ENCODE measurements around the gene OSBPL9. TPM values are rescaled to one million over a fixed set of nuclear protein-coding genes. Genes with fewer than 3 reads are reported as not detected.
"Not testable (repeated sequence)": the region's sequence is repeated elsewhere in the genome, so short reads cannot be mapped to it uniquely, and the experiment has no call there.

Gene OSBPL9
- total and polyA plus RNA-seq, 2 experiments from 2014 or later: 32.2 to 37.0 TPM

DNA sequence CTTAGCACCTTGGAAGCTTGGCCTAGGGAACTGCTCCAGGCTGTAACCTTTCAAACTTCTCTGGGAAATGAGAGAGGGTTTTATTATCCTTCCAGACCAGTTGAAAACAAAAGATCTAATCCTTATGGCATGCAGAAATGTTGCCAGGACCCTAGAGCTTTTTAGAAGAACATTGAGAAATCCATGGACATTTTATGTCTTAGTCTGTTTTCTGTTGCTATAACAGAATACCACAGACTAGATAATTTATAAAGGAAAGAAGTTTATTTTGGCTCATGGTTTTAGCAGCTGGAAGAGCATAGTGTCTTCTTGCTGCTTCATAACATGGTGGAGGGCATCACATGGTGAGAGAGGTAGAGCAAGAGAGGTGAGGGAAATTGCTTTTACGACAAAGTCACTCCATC lies 25.8 kb downstream of the OSBPL9 start:
- H3K9ac ChIP-seq: peak overlapping the region; percentile 73
- in situ Hi-C loops (cut with MboI): no loop called here
- 5 to 13% methylated on average over 1 of the region's 1 CpG for WGBS, 2 experiments (ENCODE audit: low coverage in 1 of 2, low lambda C conversion rate in 2 of 2, missing lambda C conversion rate in 2 of 2)
- H3K36me3 ChIP-seq (ENCODE audit: low read depth): no peaks in the 10 kb centered on the region
- no peaks in the 10 kb centered on the region for H3K9me3 ChIP-seq (ENCODE audit: low read depth)
- H4K20me1 ChIP-seq (ENCODE audit: insufficient read depth): no peaks in the 10 kb centered on the region
- peaks cover 85% of the 10 kb centered on the region for H3K79me2 ChIP-seq (ENCODE audit: insufficient read depth)
- no peak overlapping the region for H2AFZ ChIP-seq
- H3K27me3 ChIP-seq (replicated peaks; ENCODE audit: insufficient read depth): no peaks in the 10 kb centered on the region
- peak overlapping the region; percentile 48 for H3K4me2 ChIP-seq (ENCODE audit: unreplicated experiment)
- peaks cover 51% of the 10 kb centered on the region for H3K4me1 ChIP-seq (ENCODE audit: insufficient read depth)
- 0 out of 2 replicates have a peak overlapping the region, but pooled peaks have one; percentile 10 for H3K4me3 ChIP-seq
- TF ChIP-seq EZH2 (IDR thresholded peaks at IDR 0.05; ENCODE audit: insufficient read depth, poor library complexity, severe bottlenecking) (no peak), EZH2phosphoT487 (IDR thresholded peaks at IDR 0.05; ENCODE audit: insufficient read depth, low read depth) (no peak)
- no peaks in the 10 kb centered on the region for H3K9me2 ChIP-seq (ENCODE audit: insufficient read depth)
- peak overlapping the region; percentile 90 for H3K27ac ChIP-seq
- peaks cover 45% of the 10 kb centered on the region for H3F3A ChIP-seq (ENCODE audit: insufficient read depth)
- peak; percentile 94 for DNase-seq

DNA sequence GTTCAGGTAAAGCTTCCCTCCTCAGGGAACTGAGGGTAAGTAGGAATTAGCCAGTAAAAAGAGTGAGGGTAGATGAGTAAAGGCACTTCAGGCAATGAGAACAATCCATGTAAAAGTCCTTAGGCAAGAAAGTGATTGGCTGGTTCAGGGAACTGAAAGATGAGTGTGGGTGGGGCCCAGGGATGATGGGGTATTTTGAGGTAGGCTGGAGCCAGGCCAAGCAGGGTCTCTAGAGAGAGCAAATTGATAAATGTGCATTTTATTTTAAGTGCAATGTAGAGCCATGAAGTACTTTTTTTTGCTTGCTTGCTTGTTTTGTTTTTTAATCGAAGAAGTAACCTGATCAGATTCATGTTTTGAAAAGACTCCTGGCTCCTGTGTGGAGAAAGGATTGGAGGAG lies 26.5 kb downstream of the OSBPL9 start:
- H3K4me2 ChIP-seq (ENCODE audit: unreplicated experiment): peak overlapping the region; percentile 48
- no peaks in the 10 kb centered on the region for H3K27me3 ChIP-seq (replicated peaks; ENCODE audit: insufficient read depth)
- 0 out of 2 replicates have a peak overlapping the region, but pooled peaks have one; percentile 10 for H3K4me3 ChIP-seq
- peaks cover 85% of the 10 kb centered on the region for H3K79me2 ChIP-seq (ENCODE audit: insufficient read depth)
- H3K4me1 ChIP-seq (ENCODE audit: insufficient read depth): peaks cover 52% of the 10 kb centered on the region
- DNase-seq: no peak
- no peaks in the 10 kb centered on the region for H3K36me3 ChIP-seq (ENCODE audit: low read depth)
- TF ChIP-seq EZH2 (IDR thresholded peaks at IDR 0.05; ENCODE audit: insufficient read depth, poor library complexity, severe bottlenecking) (no peak), EZH2phosphoT487 (IDR thresholded peaks at IDR 0.05; ENCODE audit: insufficient read depth, low read depth) (no peak)
- H3F3A ChIP-seq (ENCODE audit: insufficient read depth): peaks cover 40% of the 10 kb centered on the region
- H3K27ac ChIP-seq: peak overlapping the region; percentile 90
- H3K9ac ChIP-seq: peak overlapping the region; percentile 37
- H3K9me3 ChIP-seq (ENCODE audit: low read depth): no peaks in the 10 kb centered on the region
- H3K9me2 ChIP-seq (ENCODE audit: insufficient read depth): no peaks in the 10 kb centered on the region
- 98 to 100% methylated on average over 1 of the region's 1 CpG for WGBS, 2 experiments (ENCODE audit: low coverage in 1 of 2, low lambda C conversion rate in 2 of 2, missing lambda C conversion rate in 2 of 2)
- in situ Hi-C loops (cut with MboI): no loop called here
- H4K20me1 ChIP-seq (ENCODE audit: insufficient read depth): no peaks in the 10 kb centered on the region
- H2AFZ ChIP-seq: no peak overlapping the region

DNA sequence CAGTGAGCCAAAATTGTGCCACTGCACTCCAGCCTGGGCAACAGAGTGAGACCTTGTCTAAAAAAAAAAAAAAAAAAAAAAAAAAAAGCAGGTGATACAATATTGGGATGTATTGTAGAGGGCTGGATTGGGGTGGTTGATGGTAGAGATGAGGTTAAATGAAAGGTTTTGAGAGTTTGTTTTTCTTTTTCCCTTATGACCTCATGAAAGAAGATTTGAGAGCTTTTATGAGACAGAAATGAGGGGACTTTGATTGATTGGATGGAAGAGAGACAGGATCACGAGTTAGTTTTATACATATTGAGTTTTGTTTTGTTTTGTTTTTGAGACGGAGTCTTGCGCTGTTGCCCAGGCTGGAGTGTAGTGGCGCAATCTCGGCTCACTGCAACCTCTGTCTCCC lies 27.1 kb downstream of the OSBPL9 start:
- WGBS, 2 experiments (ENCODE audit: low coverage in 1 of 2, low lambda C conversion rate in 2 of 2, missing lambda C conversion rate in 2 of 2): 97 to 99% methylated on average over 5 of the region's 5 CpGs
- Histone ChIP-seq H3K9ac (peak overlapping the region; percentile 29; the same call in 1 of the 2 replicates), H3K27me3 (replicated peaks; ENCODE audit: insufficient read depth) (no peaks in the 10 kb centered on the region), H2AFZ (no peak overlapping the region), H3K4me1 (ENCODE audit: insufficient read depth) (peaks cover 59% of the 10 kb centered on the region), H4K20me1 (ENCODE audit: insufficient read depth) (no peaks in the 10 kb centered on the region), H3K9me2 (ENCODE audit: insufficient read depth) (no peaks in the 10 kb centered on the region), H3K27ac (peak overlapping the region; percentile 73), H3F3A (ENCODE audit: insufficient read depth) (peaks cover 46% of the 10 kb centered on the region), H3K79me2 (ENCODE audit: insufficient read depth) (peaks cover 84% of the 10 kb centered on the region), H3K9me3 (ENCODE audit: low read depth) (no peaks in the 10 kb centered on the region), H3K36me3 (ENCODE audit: low read depth) (no peaks in the 10 kb centered on the region), H3K4me2 (ENCODE audit: unreplicated experiment) (peak overlapping the region; percentile 69), H3K4me3 (no peak overlapping the region)
- TF ChIP-seq EZH2phosphoT487 (IDR thresholded peaks at IDR 0.05; ENCODE audit: insufficient read depth, low read depth): no peak
- no peak for TF ChIP-seq EZH2 (IDR thresholded peaks at IDR 0.05; ENCODE audit: insufficient read depth, poor library complexity, severe bottlenecking)
- no peak for DNase-seq
- in situ Hi-C loops (cut with MboI): no loop called here

DNA sequence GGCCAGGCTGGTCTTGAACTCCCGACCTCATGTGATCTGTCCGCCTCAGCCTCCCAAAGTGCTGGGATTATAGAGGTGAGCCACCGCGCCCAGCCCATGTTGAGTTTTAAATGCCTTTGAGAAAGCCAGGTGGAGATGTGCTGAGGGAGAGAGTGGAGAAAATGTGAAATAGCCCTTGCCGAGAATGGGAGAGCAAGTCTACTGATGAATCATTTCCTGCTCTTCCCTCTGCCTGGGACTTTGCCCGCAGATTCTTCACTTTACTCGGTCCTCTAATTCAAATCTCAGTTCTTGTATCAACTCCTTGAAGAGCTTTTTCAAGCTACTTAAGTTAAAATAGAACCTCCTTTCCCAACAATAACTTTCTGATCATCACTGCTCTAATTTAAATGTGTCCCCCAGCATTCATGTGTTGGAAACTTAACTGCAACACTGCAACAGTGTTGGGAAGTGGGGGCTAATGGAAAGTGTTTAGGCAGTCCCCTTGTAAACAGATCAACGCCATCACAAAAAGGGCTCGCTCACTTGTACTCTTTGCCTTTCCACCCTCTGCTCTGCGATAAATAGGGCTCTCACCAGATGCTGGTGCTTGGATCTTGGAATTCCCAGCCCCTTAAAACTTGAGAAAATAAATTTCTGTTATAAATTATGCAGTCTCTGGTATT lies 27.8 kb downstream of the OSBPL9 start:
- peak overlapping the region; percentile 40 for H3K9ac ChIP-seq
- in situ Hi-C loops (cut with MboI): no loop called here
- peak overlapping the region; percentile 69 for H3K4me2 ChIP-seq (ENCODE audit: unreplicated experiment)
- peak; percentile 88 for DNase-seq
- no peaks in the 10 kb centered on the region for H4K20me1 ChIP-seq (ENCODE audit: insufficient read depth)
- no peaks in the 10 kb centered on the region for H3K9me3 ChIP-seq (ENCODE audit: low read depth)
- peaks cover 61% of the 10 kb centered on the region for H3K4me1 ChIP-seq (ENCODE audit: insufficient read depth)
- peaks cover 84% of the 10 kb centered on the region for H3K79me2 ChIP-seq (ENCODE audit: insufficient read depth)
- TF ChIP-seq EZH2 (IDR thresholded peaks at IDR 0.05; ENCODE audit: insufficient read depth, poor library complexity, severe bottlenecking) (no peak), EZH2phosphoT487 (IDR thresholded peaks at IDR 0.05; ENCODE audit: insufficient read depth, low read depth) (no peak)
- H3K4me3 ChIP-seq: peak overlapping the region; percentile 36; the same call in 1 of the 2 replicates
- no peaks in the 10 kb centered on the region for H3K27me3 ChIP-seq (replicated peaks; ENCODE audit: insufficient read depth)
- no peaks in the 10 kb centered on the region for H3K9me2 ChIP-seq (ENCODE audit: insufficient read depth)
- H2AFZ ChIP-seq: no peak overlapping the region
- H3F3A ChIP-seq (ENCODE audit: insufficient read depth): peaks cover 52% of the 10 kb centered on the region
- H3K36me3 ChIP-seq (ENCODE audit: low read depth): no peaks in the 10 kb centered on the region
- 49 to 64% methylated on average over 10 of the region's 10 CpGs for WGBS, 2 experiments (ENCODE audit: low coverage in 1 of 2, low lambda C conversion rate in 2 of 2, missing lambda C conversion rate in 2 of 2)
- peak overlapping the region; percentile 73 for H3K27ac ChIP-seq

DNA sequence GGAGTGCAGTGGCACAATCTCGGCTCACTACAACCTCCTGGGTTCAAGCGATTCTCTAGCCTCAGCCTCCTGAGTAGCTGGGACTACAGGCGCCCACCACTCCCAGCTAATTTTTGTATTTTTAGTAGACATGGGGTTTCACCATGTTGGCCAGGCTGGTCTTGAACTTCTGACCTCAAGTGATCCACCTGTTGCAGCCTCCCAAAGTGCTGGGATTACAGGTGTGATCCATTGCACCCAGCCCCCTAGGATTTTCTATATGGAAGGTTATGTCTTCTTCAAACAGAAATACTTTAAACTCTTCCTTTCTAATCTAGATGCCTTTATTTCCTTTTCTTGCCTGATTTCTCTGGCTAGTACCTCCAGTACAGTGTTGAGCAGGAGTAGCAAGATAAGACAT lies 29.7 kb downstream of the OSBPL9 start:
- 99 to 100% methylated on average over 3 of the region's 3 CpGs for WGBS, 2 experiments (ENCODE audit: low coverage in 1 of 2, low lambda C conversion rate in 2 of 2, missing lambda C conversion rate in 2 of 2)
- H3K4me2 ChIP-seq (ENCODE audit: unreplicated experiment); H3K27me3 ChIP-seq (replicated peaks; ENCODE audit: insufficient read depth); H3K36me3 ChIP-seq (ENCODE audit: low read depth); H2AFZ ChIP-seq; H3K27ac ChIP-seq; H3K4me3 ChIP-seq; in situ Hi-C loops (cut with MboI); H4K20me1 ChIP-seq (ENCODE audit: insufficient read depth); H3K9ac ChIP-seq; H3K9me3 ChIP-seq (ENCODE audit: low read depth); DNase-seq; H3K9me2 ChIP-seq (ENCODE audit: insufficient read depth): not testable (repeated sequence)
- Histone ChIP-seq H3K4me1 (ENCODE audit: insufficient read depth) (peaks cover 66% of the 10 kb centered on the region), H3K79me2 (ENCODE audit: insufficient read depth) (peaks cover 84% of the 10 kb centered on the region), H3F3A (ENCODE audit: insufficient read depth) (peaks cover 53% of the 10 kb centered on the region)
